ENCODE results near the gene P2RY13. TPM values are rescaled to one million over a fixed set of nuclear protein-coding genes. Genes with fewer than 3 reads are reported as not detected.

P2RY13 gene
- total and polyA plus RNA-seq, 2 of the 13 experiments (the other 11 are each of a cell fraction or from before 2014, with no cell fraction given): not detected

DNA sequence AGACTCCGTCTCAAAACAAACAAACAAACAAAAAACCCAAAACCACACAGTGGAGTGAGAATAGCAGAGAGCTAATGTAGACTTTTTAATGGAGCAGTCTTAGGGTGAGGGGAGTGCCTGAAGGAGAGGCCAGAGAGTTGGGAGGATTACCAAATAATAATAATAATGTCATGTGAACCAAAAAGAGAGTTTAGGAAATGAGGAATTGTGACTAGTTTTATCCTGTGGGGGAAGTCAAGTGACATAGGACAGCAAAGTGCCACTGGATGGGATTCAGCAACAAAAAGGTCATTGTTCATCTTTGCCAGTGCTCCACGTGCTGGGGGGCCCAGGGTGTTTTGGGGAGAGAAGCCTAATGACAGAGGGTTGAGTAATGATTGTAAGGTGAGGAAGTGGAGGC, 25.6 kb downstream of the P2RY13 start:
- Histone ChIP-seq H3K79me2 (ENCODE audit: insufficient read depth, low read length) (no peaks in the 10 kb centered on the region), H3K4me2 (ENCODE audit: low read depth, low read length) (no peak overlapping the region), H3K4me3 (replicated peaks in 1 of 3; ENCODE audit: insufficient read depth in 1 of 3, low read depth in 2 of 3, low read length in 3 of 3) (no peak overlapping the region), H3K9me3 (ENCODE audit: low read length) (no peaks in the 10 kb centered on the region), H3K9ac (ENCODE audit: insufficient read depth, low read depth, low read length) (no peak overlapping the region), H2AFZ (ENCODE audit: low read length) (no peak overlapping the region), H3K36me3 (replicated peaks in 1 of 2; ENCODE audit: control insufficient read depth in 1 of 2, insufficient read depth in 2 of 2, low read length in 2 of 2) (no peaks in the 10 kb centered on the region), H4K20me1 (ENCODE audit: insufficient read depth, low read length) (no peaks in the 10 kb centered on the region), H3K27ac (ENCODE audit: extremely low read length, insufficient read depth, low read length) (no peak overlapping the region), H3K4me1 (ENCODE audit: insufficient read depth, low read length) (peaks cover 10% of the 10 kb centered on the region), H3K27me3 (ENCODE audit: control insufficient read depth in 1 of 2, insufficient read depth in 2 of 2, low read length in 2 of 2) (no peaks in the 10 kb centered on the region)
- ChIA-PET CTCF (ENCODE audit: low intra/inter-chr PET ratio, low total read pairs) (no interaction called here), POLR2A (no interaction called here)
- FAIRE-seq (no peak), ATAC-seq (no peak), DNase-seq (ENCODE audit: low spot score) (no peak)
- WGBS (ENCODE audit: low lambda C conversion rate): 10% methylated on average over 2 of the region's 2 CpGs
- intact Hi-C loops (cut with micrococcal nuclease; ENCODE audit: unreplicated experiment): no loop called here
- BruUV-seq (replicated peaks): no TSS peak
- in situ Hi-C loops (cut with HindIII; ENCODE audit: extremely low pct_ligation_motif_present, low pct_unique_long_range_greater_than_20kb): no loop called here
- TF ChIP-seq TSC22D2 (CRISPR knock-in tag; IDR thresholded peaks at IDR 0.05; ENCODE audit: borderline replicate concordance): no peak

GRCh38 chr3:151301787-151302186, 27.6 kb downstream of the P2RY13 start:
- no peak for TF ChIP-seq ZNF547 (CRISPR knock-in tag; IDR thresholded peaks at IDR 0.05)
- Histone ChIP-seq H2AFZ (ENCODE audit: low read length) (no peak overlapping the region), H3K4me3 (replicated peaks in 1 of 3; ENCODE audit: insufficient read depth in 1 of 3, low read depth in 2 of 3, low read length in 3 of 3) (no peak overlapping the region), H4K20me1 (ENCODE audit: insufficient read depth, low read length) (no peaks in the 10 kb centered on the region), H3K27ac (ENCODE audit: extremely low read length, insufficient read depth, low read length) (no peak overlapping the region), H3K27me3 (ENCODE audit: control insufficient read depth in 1 of 2, insufficient read depth in 2 of 2, low read length in 2 of 2) (no peaks in the 10 kb centered on the region), H3K36me3 (replicated peaks in 1 of 2; ENCODE audit: control insufficient read depth in 1 of 2, insufficient read depth in 2 of 2, low read length in 2 of 2) (no peaks in the 10 kb centered on the region), H3K9ac (ENCODE audit: insufficient read depth, low read depth, low read length) (no peak overlapping the region), H3K4me1 (ENCODE audit: insufficient read depth, low read length) (peaks cover 10% of the 10 kb centered on the region), H3K79me2 (ENCODE audit: insufficient read depth, low read length) (no peaks in the 10 kb centered on the region), H3K9me3 (ENCODE audit: low read length) (no peaks in the 10 kb centered on the region), H3K4me2 (ENCODE audit: low read depth, low read length) (no peak overlapping the region)
- WGBS (ENCODE audit: low lambda C conversion rate): 32% methylated on average over 3 of the region's 3 CpGs
- intact Hi-C loops (cut with micrococcal nuclease; ENCODE audit: unreplicated experiment) (no loop called here), in situ Hi-C loops (cut with HindIII; ENCODE audit: extremely low pct_ligation_motif_present, low pct_unique_long_range_greater_than_20kb) (no loop called here)
- FAIRE-seq (no peak), DNase-seq (ENCODE audit: low spot score) (no peak), ATAC-seq (no peak)
- BruUV-seq (replicated peaks): no TSS peak
- POLR2A ChIA-PET: no interaction called here
- CTCF ChIA-PET (ENCODE audit: low intra/inter-chr PET ratio, low total read pairs): no interaction called here

GRCh38 chr3:151300539-151300938, 28.8 kb downstream of the P2RY13 start:
- Histone ChIP-seq H3K4me2 (ENCODE audit: low read depth, low read length) (no peak overlapping the region), H3K79me2 (ENCODE audit: insufficient read depth, low read length) (no peaks in the 10 kb centered on the region), H3K4me1 (ENCODE audit: insufficient read depth, low read length) (peaks cover 10% of the 10 kb centered on the region), H3K9me3 (ENCODE audit: low read length) (no peaks in the 10 kb centered on the region), H4K20me1 (ENCODE audit: insufficient read depth, low read length) (no peaks in the 10 kb centered on the region), H3K27me3 (ENCODE audit: control insufficient read depth in 1 of 2, insufficient read depth in 2 of 2, low read length in 2 of 2) (no peaks in the 10 kb centered on the region), H3K9ac (ENCODE audit: insufficient read depth, low read depth, low read length) (no peak overlapping the region), H3K4me3 (replicated peaks in 1 of 3; ENCODE audit: insufficient read depth in 1 of 3, low read depth in 2 of 3, low read length in 3 of 3) (no peak overlapping the region), H2AFZ (ENCODE audit: low read length) (no peak overlapping the region), H3K36me3 (replicated peaks in 1 of 2; ENCODE audit: control insufficient read depth in 1 of 2, insufficient read depth in 2 of 2, low read length in 2 of 2) (no peaks in the 10 kb centered on the region), H3K27ac (ENCODE audit: extremely low read length, insufficient read depth, low read length) (no peak overlapping the region)
- ChIA-PET CTCF (ENCODE audit: low intra/inter-chr PET ratio, low total read pairs) (no interaction called here), POLR2A (no interaction called here)
- intact Hi-C loops (cut with micrococcal nuclease; ENCODE audit: unreplicated experiment): no loop called here
- 40% methylated on average over 1 of the region's 1 CpG for WGBS (ENCODE audit: low lambda C conversion rate)
- TF ChIP-seq RAD51 (IDR thresholded peaks at IDR 0.05; ENCODE audit: borderline replicate concordance) (no peak), MAFK (conservative IDR thresholded peaks at IDR 0.05 in 1 of 2, IDR thresholded peaks at IDR 0.05 in 1 of 2; ENCODE audit: low read length in 2 of 2) (peak; percentile 21 to 26; a peak in 2 of 4 replicates), PRMT3 (CRISPR knock-in tag; IDR thresholded peaks at IDR 0.05; ENCODE audit: borderline replicate concordance, low read depth) (no peak)
- FAIRE-seq (no peak), ATAC-seq (no peak), DNase-seq (ENCODE audit: low spot score) (no peak)
- in situ Hi-C loops (cut with HindIII; ENCODE audit: extremely low pct_ligation_motif_present, low pct_unique_long_range_greater_than_20kb): no loop called here
- BruUV-seq (replicated peaks): no TSS peak
